Uterus (tissue), 4 donors: ENCODE results near the gene OR4E1. TPM values are rescaled to one million over a fixed set of nuclear protein-coding genes. Genes with fewer than 3 reads are reported as not detected.
"Not testable (repeated sequence)": the region's sequence is repeated elsewhere in the genome, so short reads cannot be mapped to it uniquely, and the experiment has no call there.

Experiments used
- DNase-seq, 2 donors: peaks; one replicate each; pipeline ENCODE4 v3.0.0-alpha.2; 2019 to 2020
- H3K27ac ChIP-seq, 2 donors: fragments of 200-600 bp; sonication (generic); 1 replicate in 1 of 2; 2 replicates in 1 of 2; pipeline ENCODE4 v1.5.1; 2016 to 2018
- H3K27me3 ChIP-seq, 2 donors: fragments of 200-600 bp; sonication (generic); one replicate each; pipeline ENCODE4 v1.5.1; 2018 to 2019; ENCODE audit warnings: control low read depth in 1 of 2
- H3K36me3 ChIP-seq, 2 donors: fragments of 200-600 bp; sonication (generic); one replicate each; pipeline ENCODE4 v1.5.1; 2019; ENCODE audit warnings: control low read depth in 1 of 2
- H3K4me1 ChIP-seq, 2 donors: fragments of 200-600 bp; sonication (generic); one replicate each; pipeline ENCODE4 v1.5.1; 2018 to 2019; ENCODE audit warnings: control low read depth in 1 of 2
- H3K4me3 ChIP-seq, 2 donors: fragments of 200-600 bp; sonication (generic); 1 replicate in 1 of 2; 2 replicates in 1 of 2; pipeline ENCODE4 v1.5.1; 2018 to 2019; ENCODE audit warnings: mild to moderate bottlenecking in 1 of 2
- H3K9me3 ChIP-seq, 2 donors: fragments of 200-600 bp; sonication (generic); one replicate each; pipeline ENCODE4 v1.5.1; 2019; ENCODE audit warnings: control low read depth in 1 of 2
- CTCF ChIP-seq, 4 experiments: fragments of 200-600 bp in 2 of 4; fragments of 450-650 bp in 2 of 4; sonication (generic) in 2 of 4; IDR thresholded peaks; one replicate each; pipeline ENCODE4 v1.5.1; 2016 to 2019; ENCODE audit warnings: antibody characterized with exemption in 4 of 4, mild to moderate bottlenecking in 2 of 4, moderate library complexity in 1 of 4
- POLR2A ChIP-seq, 2 donors: fragments of 450-650 bp; IDR thresholded peaks; one replicate each; pipeline ENCODE4 v1.6.1; 2016; ENCODE audit warnings: antibody characterized with exemption in 2 of 2, mild to moderate bottlenecking in 1 of 2, moderate library complexity in 1 of 2
- intact Hi-C: fragments of 100-400 bp; cut with DNase I; formaldehyde crosslinking; loops from one replicate; pipeline ENCODE4 v1.15.1; 2023; ENCODE audit warnings: low total_unique reads
- total RNA-seq, 4 donors: library from RNA; depleted of rRNA in 3 of 4; stranded (reverse); fragments of >200 nt in 3 of 4; gene quantifications; one replicate each; pipeline versions ENCODE4 v1.1.0 to v1.2.4, GENCODE V29; 2014 to 2023
- donor health status: DM: yes; HTN: yes; CAD: no.

The OR4E1 gene
- total RNA-seq, 4 donors from 2014 or later, result not detected

GRCh38 chr14:21711360-21711961 lies 37.8 kb upstream of the OR4E1 start:
- intact Hi-C loops, result no loop called here
- DNase-seq, result no peak
- H3K4me3 ChIP-seq, result no peak overlapping the region

GRCh38 chr14:21704338-21704737 lies 30.7 kb upstream of the OR4E1 start:
- DNase-seq, result no peak
- no peaks in the 10 kb centered on the region for H3K9me3 ChIP-seq
- H3K27ac ChIP-seq, result no peak overlapping the region
- TF ChIP-seq CTCF (IDR thresholded peaks at IDR 0.05) (no peak), POLR2A (IDR thresholded peaks at IDR 0.05) (no peak)
- no peaks in the 10 kb centered on the region for H3K27me3 ChIP-seq
- no peaks in the 10 kb centered on the region for H3K36me3 ChIP-seq
- intact Hi-C loops, result no loop called here
- H3K4me1 ChIP-seq, result no peaks in the 10 kb centered on the region
- H3K4me3 ChIP-seq, result no peak overlapping the region

More at GRCh38 chr14:21711360-21711961, 37.8 kb upstream of the OR4E1 start:
- no peak overlapping the region for H3K27ac ChIP-seq
- TF ChIP-seq CTCF (IDR thresholded peaks at IDR 0.05) (peak; percentile 15 to 44 (median 40)), POLR2A (IDR thresholded peaks at IDR 0.05) (no peak)
- no peaks in the 10 kb centered on the region for H3K4me1 ChIP-seq
- no peaks in the 10 kb centered on the region for H3K27me3 ChIP-seq
- H3K36me3 ChIP-seq, result no peaks in the 10 kb centered on the region
- H3K9me3 ChIP-seq, result no peaks in the 10 kb centered on the region

- TF ChIP-seq POLR2A (IDR thresholded peaks at IDR 0.05), result no peak
- no peak for TF ChIP-seq CTCF (IDR thresholded peaks at IDR 0.05)
- Histone ChIP-seq H3K27me3 (no peaks in the 10 kb centered on the region), H3K9me3 (no peaks in the 10 kb centered on the region), H3K4me1 (no peaks in the 10 kb centered on the region), H3K36me3 (no peaks in the 10 kb centered on the region), H3K4me3 (no peak overlapping the region), H3K27ac (no peak overlapping the region)
- no peak for DNase-seq
- intact Hi-C loops, result no loop called here
These were observed 30.0 kb upstream of the OR4E1 start for GRCh38 chr14:21703357-21704326.

GRCh38 chr14:21702316-21702715 lies 28.7 kb upstream of the OR4E1 start:
- H3K36me3 ChIP-seq, result no peaks in the 10 kb centered on the region
- no peak for DNase-seq
- no peak for TF ChIP-seq POLR2A (IDR thresholded peaks at IDR 0.05)
- no peak for TF ChIP-seq CTCF (IDR thresholded peaks at IDR 0.05)
- H3K4me3 ChIP-seq, result no peak overlapping the region
- no peak overlapping the region for H3K27ac ChIP-seq
- intact Hi-C loops, result no loop called here
- no peaks in the 10 kb centered on the region for H3K4me1 ChIP-seq
- no peaks in the 10 kb centered on the region for H3K9me3 ChIP-seq
- H3K27me3 ChIP-seq, result no peaks in the 10 kb centered on the region

- Histone ChIP-seq H3K27ac (no peak overlapping the region), H3K4me1 (no peaks in the 10 kb centered on the region), H3K36me3 (no peaks in the 10 kb centered on the region), H3K4me3 (no peak overlapping the region), H3K9me3 (no peaks in the 10 kb centered on the region), H3K27me3 (no peaks in the 10 kb centered on the region)
- intact Hi-C loops, result no loop called here
- TF ChIP-seq CTCF (IDR thresholded peaks at IDR 0.05) (no peak), POLR2A (IDR thresholded peaks at IDR 0.05) (no peak)
- no peak for DNase-seq
These were observed 25.9 kb upstream of the OR4E1 start for GRCh38 chr14:21699551-21699950.

GRCh38 chr14:21698538-21698937 lies 24.9 kb upstream of the OR4E1 start:
- DNase-seq, H3K9me3 ChIP-seq, H3K36me3 ChIP-seq, H3K27ac ChIP-seq, H3K27me3 ChIP-seq, H3K4me1 ChIP-seq, intact Hi-C loops, H3K4me3 ChIP-seq: not testable (repeated sequence)

- H3K4me3 ChIP-seq, H3K27me3 ChIP-seq, intact Hi-C loops, H3K27ac ChIP-seq, H3K4me1 ChIP-seq, DNase-seq, H3K36me3 ChIP-seq, H3K9me3 ChIP-seq: not testable (repeated sequence)
These were observed 24.0 kb upstream of the OR4E1 start for GRCh38 chr14:21697662-21698061.
